GM21576 (cell line): Measurements from ENCODE around the gene ZNF165.
"Not testable (repeated sequence)": the region's sequence is repeated elsewhere in the genome, so short reads cannot be mapped to it uniquely, and the experiment has no call there.

Experiments
- ATAC-seq: cut with Tn5 transposase; IDR thresholded peaks from one replicate; pipeline ENCODE4 v1.9.1; 2021; ENCODE audit warnings: mild to moderate bottlenecking, moderate library complexity; ENCODE audit not compliant: unreplicated experiment

Gene ZNF165

DNA sequence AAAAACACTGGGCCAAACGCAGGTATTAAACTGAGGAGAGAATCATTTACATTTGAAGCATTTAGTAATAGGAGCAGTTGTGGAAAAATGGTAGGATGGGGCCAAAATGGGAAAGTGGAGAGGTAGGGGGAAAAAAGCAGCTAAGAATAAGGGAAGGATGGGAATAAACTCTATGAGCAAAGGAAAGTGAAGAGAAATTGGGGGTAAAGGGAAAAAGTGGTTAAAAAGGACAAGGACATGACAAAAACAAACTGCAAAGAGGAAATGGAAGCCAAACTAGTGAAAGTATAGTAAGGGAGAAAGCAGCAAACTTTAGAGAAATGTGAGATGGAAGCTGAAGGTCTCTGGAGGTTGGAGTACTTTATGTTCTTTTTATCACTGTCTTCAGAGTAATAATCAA, 37.8 kb downstream of the ZNF165 start:
- no peak for ATAC-seq

DNA sequence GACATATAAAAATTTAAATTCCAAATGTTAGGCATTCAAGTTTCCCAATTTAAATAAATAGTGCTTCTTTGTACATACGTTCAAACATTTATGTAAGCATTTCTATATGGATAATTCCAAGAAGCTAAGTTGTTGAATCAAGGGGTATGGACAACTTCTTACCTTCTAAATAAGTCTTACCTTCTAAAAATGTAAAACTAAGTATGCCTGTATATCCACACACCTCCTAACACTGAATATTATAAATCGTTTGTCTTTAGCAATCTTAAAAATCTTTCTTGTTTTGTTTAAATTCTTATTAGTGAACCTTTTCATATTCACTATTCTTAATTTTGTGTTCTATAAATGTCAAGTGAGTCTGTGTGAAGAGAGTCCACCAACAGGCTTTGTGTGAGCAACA, 41.5 kb downstream of the ZNF165 start:
- no peak for ATAC-seq

DNA sequence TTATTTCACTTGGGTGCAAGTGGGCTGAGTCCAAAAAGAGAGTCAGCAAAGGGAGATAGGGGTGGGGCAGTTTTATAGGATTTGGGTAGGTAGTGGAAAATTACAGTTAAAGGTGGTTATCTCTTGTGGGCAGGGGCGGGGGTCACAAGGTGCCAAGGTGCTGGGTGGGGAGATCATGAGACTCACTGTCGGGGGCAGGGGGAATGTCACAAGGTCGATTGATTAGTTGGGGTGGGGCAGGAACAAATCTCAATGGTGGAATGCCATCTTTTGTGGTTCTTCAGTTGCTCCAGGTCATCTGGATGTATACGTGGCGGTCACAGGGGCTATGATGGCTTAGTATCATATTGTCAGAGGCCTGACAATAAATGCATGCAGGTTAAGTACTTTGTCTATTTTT, 41.9 kb downstream of the ZNF165 start:
- ATAC-seq = not testable (repeated sequence)

DNA sequence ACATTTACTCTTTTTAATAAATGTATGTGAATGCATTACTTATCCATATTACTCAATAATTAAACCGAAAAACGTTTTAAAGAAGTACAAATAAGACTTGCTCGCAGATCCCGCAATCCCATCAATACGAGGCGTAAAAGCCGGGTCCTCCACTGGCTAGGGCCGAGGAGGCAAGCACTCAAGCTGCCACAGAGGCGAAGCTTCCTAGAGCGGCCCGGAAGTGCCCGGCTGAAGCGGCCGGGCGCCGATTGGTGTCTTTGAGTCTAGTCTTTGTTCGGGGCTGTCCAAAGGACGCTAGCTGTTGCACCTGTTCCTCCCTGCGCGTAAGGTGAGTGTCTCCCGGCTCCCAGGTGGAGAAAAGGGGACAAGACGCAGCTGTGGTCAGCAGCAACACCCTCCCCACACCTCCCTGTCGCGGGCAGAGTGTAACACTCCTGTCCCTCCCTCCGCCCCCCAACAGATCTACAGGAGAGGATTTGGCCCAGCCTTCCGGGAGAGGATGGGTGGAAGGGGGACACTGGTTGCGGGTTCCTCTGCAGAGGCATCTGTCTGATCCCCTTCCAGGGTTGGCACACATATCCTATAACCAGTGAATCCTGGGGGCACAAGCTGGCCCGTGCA, 44.1 kb downstream of the ZNF165 start, which contains the start of gene ZSCAN16:
TSS of gene ZSCAN16 (plus strand) at position 260 of the 621 bp plus-strand sequence. CDS start 835 bp downstream, outside the sequence.
- peak; percentile 94 for ATAC-seq

DNA sequence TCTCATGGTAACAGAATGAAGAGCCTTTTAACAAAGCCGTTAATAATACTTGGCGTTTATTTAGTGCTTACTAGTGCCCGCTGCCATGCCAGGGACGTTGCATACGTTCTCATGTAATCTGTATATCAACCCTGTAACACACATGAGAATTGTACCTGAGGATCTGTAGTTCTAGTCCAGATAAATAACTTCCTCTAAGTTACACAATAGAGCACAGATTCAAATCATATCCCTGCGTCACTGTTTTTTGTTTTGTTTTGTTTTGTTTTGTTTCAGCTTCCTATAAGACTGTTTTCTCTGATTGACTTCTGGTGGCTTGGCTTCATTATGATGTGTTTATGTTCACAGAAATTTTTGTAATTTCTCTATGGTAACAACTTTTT, 44.6 kb downstream of the ZNF165 start:
- no peak for ATAC-seq

DNA sequence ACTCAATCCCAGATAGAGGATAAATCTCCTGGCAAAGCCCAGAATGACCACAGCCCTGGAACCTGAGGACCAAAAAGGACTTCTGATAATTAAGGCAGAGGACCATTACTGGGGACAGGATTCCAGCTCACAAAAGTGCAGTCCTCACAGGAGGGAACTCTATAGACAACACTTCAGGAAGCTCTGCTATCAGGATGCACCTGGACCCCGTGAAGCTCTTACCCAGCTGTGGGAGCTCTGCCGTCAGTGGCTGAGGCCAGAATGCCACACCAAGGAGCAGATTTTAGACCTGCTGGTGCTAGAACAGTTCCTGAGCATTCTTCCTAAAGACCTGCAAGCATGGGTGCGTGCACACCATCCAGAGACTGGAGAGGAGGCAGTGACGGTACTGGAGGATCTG, 45.0 kb downstream of the ZNF165 start:
- no peak for ATAC-seq

DNA sequence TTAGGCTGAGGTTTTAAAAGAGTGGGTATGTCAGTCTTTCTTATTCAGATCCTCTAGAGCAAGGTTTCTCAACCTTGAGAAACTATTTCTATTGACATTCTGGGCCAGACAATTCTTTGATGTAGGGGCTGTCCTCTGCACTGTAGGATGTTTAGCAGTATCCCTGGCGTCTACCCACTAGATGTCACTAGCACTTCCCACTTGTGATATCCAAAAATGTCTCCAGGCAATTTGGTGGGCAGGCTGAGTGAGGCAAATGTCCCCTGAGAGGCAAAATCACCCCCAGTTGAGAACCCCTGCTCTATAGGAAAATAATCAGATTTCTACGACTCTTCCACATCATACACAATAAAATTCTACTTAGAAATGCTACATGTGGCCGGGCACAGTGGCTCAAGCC, 53.6 kb downstream of the ZNF165 start:
- ATAC-seq = no peak

DNA sequence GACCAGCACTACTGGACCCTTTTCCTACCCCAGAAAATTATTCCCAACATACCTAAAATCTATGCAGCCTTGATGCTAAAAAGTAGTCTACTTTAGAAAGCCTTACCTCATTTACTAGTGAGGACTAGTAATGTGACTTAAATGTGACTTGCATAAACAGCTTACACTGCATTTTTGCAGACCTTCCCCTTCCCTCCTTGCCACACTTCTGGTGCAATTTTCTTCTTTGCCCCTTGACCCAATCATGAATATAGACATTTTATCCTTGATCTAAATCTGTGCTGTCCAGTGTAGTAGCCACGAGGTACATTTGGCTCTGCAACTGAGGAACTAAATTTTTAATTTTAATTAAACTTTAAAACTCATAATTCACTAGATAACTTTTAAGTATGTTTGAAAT, 54.3 kb downstream of the ZNF165 start:
- ATAC-seq = no peak

DNA sequence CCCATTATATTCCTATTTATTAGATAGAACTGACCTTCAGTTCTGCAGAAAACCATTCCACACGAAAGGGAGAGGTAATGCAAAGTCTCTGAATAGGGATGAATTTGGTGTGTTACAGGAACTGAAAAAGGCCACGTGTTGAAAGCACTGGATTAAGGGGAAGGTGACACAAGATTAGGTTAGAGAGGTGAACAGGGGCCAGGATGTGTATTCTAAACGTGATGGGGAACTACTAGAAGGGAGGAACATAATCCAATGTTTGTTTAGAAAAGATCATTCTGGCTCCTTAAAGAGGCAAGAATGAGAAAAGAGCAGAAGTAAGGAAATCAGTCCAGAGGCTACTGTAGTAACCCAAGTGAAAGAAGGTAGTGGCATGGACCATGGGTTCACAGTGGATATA, 55.0 kb downstream of the ZNF165 start:
- ATAC-seq = no peak

DNA sequence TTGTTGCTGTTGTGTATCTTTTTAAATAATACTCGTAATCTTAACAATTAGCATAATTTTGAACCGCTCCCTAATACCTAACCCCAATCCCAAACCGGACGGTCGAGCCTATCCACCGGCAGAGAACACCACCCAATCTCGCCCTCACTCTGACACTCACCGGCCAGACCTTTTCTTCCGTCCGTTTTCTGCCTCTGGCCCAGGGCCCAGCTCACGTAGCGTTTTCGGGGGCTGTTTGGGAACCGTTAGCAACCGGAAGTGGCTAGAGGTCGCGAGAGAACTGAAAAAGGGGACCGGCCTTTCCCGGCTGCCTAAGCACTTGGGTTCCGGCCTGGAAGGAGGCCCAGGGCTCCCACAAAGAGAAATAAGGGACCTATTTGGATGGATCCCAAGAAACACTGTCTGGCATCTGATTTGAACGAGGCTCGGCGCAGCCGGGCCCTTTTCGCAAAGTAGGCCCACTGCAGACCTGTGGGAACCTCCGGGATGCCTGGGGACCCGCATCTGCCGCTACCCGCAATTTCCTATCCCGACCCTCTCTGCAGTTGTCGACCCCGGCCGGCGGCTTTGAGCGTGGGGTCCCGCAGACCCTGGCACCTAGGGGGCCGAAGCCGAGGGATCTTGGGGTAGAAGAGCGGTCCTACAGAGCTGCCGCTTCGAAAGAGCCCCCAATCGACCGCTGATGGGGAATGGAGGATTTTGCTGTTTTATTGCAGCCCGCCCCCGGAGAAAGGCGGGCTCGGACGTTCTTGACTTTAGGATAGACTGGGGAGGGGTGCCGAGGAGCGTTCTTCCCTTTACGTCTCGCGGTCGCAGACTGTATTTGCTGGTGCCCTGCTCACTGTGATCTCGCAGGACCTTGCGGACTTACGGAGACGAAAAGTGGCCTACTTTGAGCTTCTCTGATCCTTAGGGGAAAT, 56.5 kb downstream of the ZNF165 start:
- peak; percentile 58 for ATAC-seq

DNA sequence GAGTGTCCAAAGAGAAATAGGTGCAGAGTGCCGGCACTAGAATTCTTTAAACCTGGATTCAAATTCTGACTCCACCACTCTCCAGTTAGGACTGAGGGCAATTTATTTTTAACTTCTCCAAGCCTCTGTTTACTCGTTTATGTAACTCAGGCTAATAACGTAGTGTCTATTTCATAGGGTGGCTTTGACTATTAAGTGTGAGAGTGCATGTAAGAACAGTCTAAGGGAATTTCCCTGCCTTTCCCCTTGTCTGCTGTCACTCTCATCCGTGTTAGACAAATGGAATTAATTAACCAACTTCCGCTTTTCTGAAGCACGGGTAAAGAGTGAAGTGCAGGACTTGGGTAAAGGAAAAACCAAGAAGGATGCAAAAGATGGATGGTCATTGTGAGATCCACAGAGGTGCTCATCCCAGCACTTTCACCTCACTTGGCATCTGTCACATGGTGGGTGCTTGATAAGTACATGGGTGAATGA, 57.2 kb downstream of the ZNF165 start:
- no peak for ATAC-seq
